Gastroesophageal sphincter (tissue), 4 donors: ENCODE measurements around the gene STT3B. TPM values are rescaled to one million over a fixed set of nuclear protein-coding genes. Genes with fewer than 3 reads are reported as not detected.

ENCODE experiments used
- ATAC-seq: fragments of 150-250 bp; one replicate; pipeline ENCODE4 v1.9.1; 2016; ENCODE audit warnings: mild to moderate bottlenecking, moderate library complexity
- H3K27ac ChIP-seq, 4 donors: fragments of 200-600 bp; sonication (generic) in 3 of 4; 1 replicate in 3 of 4; 2 replicates in 1 of 4; pipeline ENCODE4 v1.5.1; 2016 to 2019
- H3K27me3 ChIP-seq: fragments of 200-600 bp; sonication (generic); one replicate; pipeline ENCODE4 v1.5.1; 2019
- H3K36me3 ChIP-seq, 2 donors: fragments of 200-600 bp; sonication (generic); one replicate each; pipeline ENCODE4 v1.5.1; 2019; ENCODE audit warnings: control low read depth in 1 of 2
- H3K4me1 ChIP-seq, 3 donors: fragments of 200-600 bp; sonication (generic); 1 replicate in 2 of 3; 2 replicates in 1 of 3; pipeline ENCODE4 v1.5.1; 2016 to 2019; ENCODE audit warnings: control low read depth in 2 of 3
- H3K4me3 ChIP-seq, 2 donors: fragments of 200-600 bp; sonication (generic); one replicate each; pipeline ENCODE4 v1.5.1; 2019; ENCODE audit warnings: mild to moderate bottlenecking in 1 of 2, moderate library complexity in 1 of 2
- H3K9me3 ChIP-seq, 3 donors: fragments of 200-600 bp; sonication (generic); one replicate each; pipeline ENCODE4 v1.5.1; 2017 to 2019; ENCODE audit warnings: control low read depth in 2 of 3
- EP300 ChIP-seq: sonication (generic); formaldehyde crosslinking; IDR thresholded peaks from one replicate; pipeline ENCODE4 v1.6.1; 2017; ENCODE audit warnings: antibody characterized with exemption, mild to moderate bottlenecking
- POLR2A ChIP-seq, 2 donors: fragments of 450-650 bp; IDR thresholded peaks; one replicate each; pipeline ENCODE4 v1.6.1; 2017; ENCODE audit warnings: antibody characterized with exemption in 2 of 2, mild to moderate bottlenecking in 2 of 2, moderate library complexity in 1 of 2
- POLR2AphosphoS5 ChIP-seq: sonication (generic); formaldehyde crosslinking; IDR thresholded peaks from one replicate; pipeline ENCODE4 v1.6.1; 2017; ENCODE audit warnings: antibody characterized with exemption
- WGBS, 2 donors: methylation state at CpG; one replicate each; pipeline ENCODE4 v1.1.5; 2018; ENCODE audit warnings: low coverage in 1 of 2; 5-methylcytosine and 5-hydroxymethylcytosine counted together
- total RNA-seq, 4 donors: library from RNA; depleted of rRNA; stranded (reverse); fragments of >200 nt; gene quantifications; one replicate each; pipeline ENCODE4 v1.1.0, GENCODE V29; 2016
- TF ChIP-seq, protein P1 (sequence below), 4 experiments: fragments of 200-600 bp in 2 of 4; fragments of 450-650 bp in 2 of 4; sonication (generic) in 1 of 4; IDR thresholded peaks; one replicate each; pipeline ENCODE4 v1.5.1; 2017 to 2019; ENCODE audit warnings: antibody characterized with exemption in 4 of 4, mild to moderate bottlenecking in 2 of 4, moderate library complexity in 2 of 4

The STT3B gene
- total RNA-seq, 4 donors from 2014 or later, result 75.4 to 107 (median 94.1) TPM

DNA sequence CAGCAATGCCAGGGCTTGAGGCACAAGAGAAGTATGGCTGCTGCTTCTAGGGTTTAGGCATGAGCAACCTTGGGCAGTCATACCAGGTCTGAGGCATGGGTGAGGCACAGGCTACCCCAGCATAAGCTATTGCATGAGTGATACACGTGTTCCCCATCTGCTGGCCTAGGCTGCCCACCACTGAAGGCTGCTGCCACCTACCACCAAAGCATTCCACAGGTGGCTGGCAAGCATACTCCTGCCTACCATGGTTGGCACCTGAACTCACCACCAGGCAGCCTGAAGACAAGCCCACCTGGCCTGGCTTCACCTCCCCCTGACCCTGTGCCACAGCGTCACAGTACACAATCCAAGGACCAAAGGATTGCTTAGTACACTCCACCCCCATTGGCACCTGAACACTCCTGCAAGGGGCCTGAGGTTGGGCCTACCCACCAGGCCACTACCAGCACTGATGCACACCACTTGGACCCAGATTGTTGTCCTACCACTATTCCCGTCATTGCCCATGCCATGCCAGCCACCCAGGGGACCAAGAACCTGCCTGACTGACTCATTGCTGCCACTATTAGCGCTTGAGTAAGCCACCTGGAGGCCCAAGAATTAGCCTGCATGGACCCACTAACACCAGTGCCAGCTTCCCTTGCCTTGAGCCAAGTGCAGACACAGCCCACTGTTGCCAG is 115.7 kb downstream of the STT3B start:
- no peak for TF ChIP-seq EP300
- TF ChIP-seq POLR2AphosphoS5, result no peak
- TF ChIP-seq, protein P1, sequence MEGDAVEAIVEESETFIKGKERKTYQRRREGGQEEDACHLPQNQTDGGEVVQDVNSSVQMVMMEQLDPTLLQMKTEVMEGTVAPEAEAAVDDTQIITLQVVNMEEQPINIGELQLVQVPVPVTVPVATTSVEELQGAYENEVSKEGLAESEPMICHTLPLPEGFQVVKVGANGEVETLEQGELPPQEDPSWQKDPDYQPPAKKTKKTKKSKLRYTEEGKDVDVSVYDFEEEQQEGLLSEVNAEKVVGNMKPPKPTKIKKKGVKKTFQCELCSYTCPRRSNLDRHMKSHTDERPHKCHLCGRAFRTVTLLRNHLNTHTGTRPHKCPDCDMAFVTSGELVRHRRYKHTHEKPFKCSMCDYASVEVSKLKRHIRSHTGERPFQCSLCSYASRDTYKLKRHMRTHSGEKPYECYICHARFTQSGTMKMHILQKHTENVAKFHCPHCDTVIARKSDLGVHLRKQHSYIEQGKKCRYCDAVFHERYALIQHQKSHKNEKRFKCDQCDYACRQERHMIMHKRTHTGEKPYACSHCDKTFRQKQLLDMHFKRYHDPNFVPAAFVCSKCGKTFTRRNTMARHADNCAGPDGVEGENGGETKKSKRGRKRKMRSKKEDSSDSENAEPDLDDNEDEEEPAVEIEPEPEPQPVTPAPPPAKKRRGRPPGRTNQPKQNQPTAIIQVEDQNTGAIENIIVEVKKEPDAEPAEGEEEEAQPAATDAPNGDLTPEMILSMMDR (IDR thresholded peaks at IDR 0.05), result no peak
- no peak for TF ChIP-seq POLR2A (IDR thresholded peaks at IDR 0.05)
- no peaks in the 10 kb centered on the region for H3K4me1 ChIP-seq
- no peak overlapping the region for H3K4me3 ChIP-seq
- peaks cover 0 to 50% (median 0%) of the 10 kb centered on the region in 3 donors for H3K9me3 ChIP-seq
- no peak for ATAC-seq
- 100% methylated on average over 1 of the region's 4 CpGs for WGBS, 2 donors
- H3K36me3 ChIP-seq, result peaks cover 0 to 16% of the 10 kb centered on the region in 2 donors
- no peaks in the 10 kb centered on the region for H3K27me3 ChIP-seq
- H3K27ac ChIP-seq, result no peak overlapping the region

- no peaks in the 10 kb centered on the region for H3K27me3 ChIP-seq
- no peak overlapping the region for H3K27ac ChIP-seq
- H3K4me3 ChIP-seq, result no peak overlapping the region
- no peak for ATAC-seq
- peaks cover 0 to 88% (median 0%) of the 10 kb centered on the region in 3 donors for H3K9me3 ChIP-seq
- H3K4me1 ChIP-seq, result no peaks in the 10 kb centered on the region
- peaks cover 0 to 11% of the 10 kb centered on the region in 2 donors for H3K36me3 ChIP-seq
- TF ChIP-seq POLR2A (IDR thresholded peaks at IDR 0.05), result no peak
- TF ChIP-seq, protein P1 (IDR thresholded peaks at IDR 0.05), result no peak
- TF ChIP-seq POLR2AphosphoS5, result no peak
- no peak for TF ChIP-seq EP300
These were observed 119.6 kb downstream of the STT3B start for GRCh38 chr3:31652296-31652695.

GRCh38 chr3:31653464-31653863 is 120.7 kb downstream of the STT3B start:
- peaks cover 0 to under 1% of the 10 kb centered on the region in 2 donors for H3K36me3 ChIP-seq
- H3K27me3 ChIP-seq, result no peaks in the 10 kb centered on the region
- ATAC-seq, result no peak
- no peaks in the 10 kb centered on the region for H3K4me1 ChIP-seq
- 83 to 94% methylated on average over 1 of the region's 1 CpG for WGBS, 2 donors
- H3K9me3 ChIP-seq, result peaks cover 0 to 87% (median 0%) of the 10 kb centered on the region in 3 donors
- H3K27ac ChIP-seq, result no peak overlapping the region
- TF ChIP-seq POLR2A (IDR thresholded peaks at IDR 0.05) (no peak), EP300 (no peak)
- H3K4me3 ChIP-seq, result no peak overlapping the region

DNA sequence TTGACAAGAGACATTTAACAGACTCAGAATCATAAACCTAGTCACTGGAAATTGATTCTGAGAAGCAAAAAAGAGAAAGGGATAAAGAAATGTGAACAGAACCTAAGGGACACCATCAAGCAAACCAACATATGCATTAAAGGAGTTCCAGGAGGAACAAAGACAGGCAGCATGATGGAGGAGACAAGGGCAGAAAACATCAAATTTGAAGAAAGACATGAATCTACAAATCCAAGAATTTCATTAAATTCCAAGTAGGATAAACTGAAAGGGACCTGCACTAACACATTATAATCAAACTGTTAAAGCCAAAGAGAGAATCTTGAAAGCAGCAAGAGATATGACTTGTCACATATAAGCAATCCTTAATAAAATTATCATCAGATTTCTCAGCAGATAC is 122.3 kb downstream of the STT3B start:
- peaks cover 0 to 74% (median 0%) of the 10 kb centered on the region in 3 donors for H3K9me3 ChIP-seq
- H3K4me1 ChIP-seq, result no peaks in the 10 kb centered on the region
- H3K36me3 ChIP-seq, result peaks cover 0 to 1% of the 10 kb centered on the region in 2 donors
- H3K27ac ChIP-seq, result no peak overlapping the region
- no peak for ATAC-seq
- TF ChIP-seq POLR2AphosphoS5, result no peak
- TF ChIP-seq, protein P1 (IDR thresholded peaks at IDR 0.05), result no peak
- TF ChIP-seq POLR2A (IDR thresholded peaks at IDR 0.05), result no peak
- no peak for TF ChIP-seq EP300
- H3K4me3 ChIP-seq, result no peak overlapping the region
- no peaks in the 10 kb centered on the region for H3K27me3 ChIP-seq

DNA sequence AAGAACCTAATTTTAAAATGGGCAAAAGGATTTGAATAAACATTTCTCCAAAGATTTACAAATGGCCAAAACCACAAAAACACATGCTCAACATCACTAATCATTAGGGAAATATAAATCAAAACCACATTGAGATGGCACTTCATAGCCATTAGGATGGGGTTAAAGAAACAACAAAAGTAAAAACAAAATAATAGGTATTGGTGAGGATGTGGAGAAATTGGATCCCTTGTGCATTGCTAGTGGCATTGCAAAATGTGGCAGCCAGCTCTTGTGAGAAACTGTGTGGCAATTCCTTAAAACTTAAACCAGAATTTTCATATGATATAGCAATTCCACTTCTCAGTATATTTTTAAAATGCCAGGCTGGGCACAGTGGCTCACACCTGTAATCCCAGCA is 126.5 kb downstream of the STT3B start:
- Histone ChIP-seq H3K4me3 (no peak overlapping the region), H3K27me3 (no peaks in the 10 kb centered on the region), H3K36me3 (peaks cover 0 to 8% of the 10 kb centered on the region in 2 donors), H3K4me1 (no peaks in the 10 kb centered on the region), H3K27ac (no peak overlapping the region), H3K9me3 (peaks cover 0 to 32% (median 0%) of the 10 kb centered on the region in 3 donors)
- TF ChIP-seq POLR2A (IDR thresholded peaks at IDR 0.05) (no peak), POLR2AphosphoS5 (no peak), EP300 (no peak)
- TF ChIP-seq, protein P1 (IDR thresholded peaks at IDR 0.05), result no peak
- no peak for ATAC-seq
